SH-SY5Y (cell line): ENCODE measurements around the gene TCF4.

Source experiments
- GATA2 ChIP-seq: IDR thresholded peaks from 2 replicates; pipeline ENCODE4 v1.6.1; 2011; ENCODE audit warnings: mild to moderate bottlenecking, low read depth, low read length
- GATA3 ChIP-seq: IDR thresholded peaks from 2 replicates; pipeline ENCODE4 v1.6.1; 2011; ENCODE audit warnings: low read depth, mild to moderate bottlenecking, low read length, moderate library complexity

DNA sequence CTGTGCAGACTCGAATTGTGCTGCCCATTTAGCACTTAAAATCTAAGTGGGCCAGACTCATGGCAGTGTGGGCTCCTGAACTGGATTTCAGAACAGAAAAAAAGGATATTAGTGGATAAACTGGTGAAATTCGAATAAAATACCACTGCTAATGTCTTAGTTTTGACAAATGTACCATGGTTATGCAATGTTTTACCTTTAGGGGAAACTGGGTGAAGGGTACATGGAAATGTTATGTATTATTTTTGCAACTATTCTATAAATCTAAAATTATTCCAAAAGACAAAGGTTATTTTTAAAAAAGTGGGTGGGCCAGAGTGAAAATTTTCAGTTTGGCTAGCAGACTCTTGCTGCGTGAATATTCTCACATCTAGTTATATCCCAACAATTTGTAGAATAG is 368.2 kb downstream of the TCF4 start:
- TF ChIP-seq GATA2, result no peak
- no peak for TF ChIP-seq GATA3
